Right ventricle myocardium superior (tissue), 1 donor: ENCODE data around the gene PLCH2. TPM values are rescaled to one million over a fixed set of nuclear protein-coding genes. Genes with fewer than 3 reads are reported as not detected.

Experiments
- ATAC-seq: fragments of 200-7000 bp; cut with Tn5 transposase; one replicate; pipeline ENCODE4 v1.9.1; 2020; ENCODE audit warnings: mild to moderate bottlenecking; ENCODE audit not compliant: poor library complexity
- DNase-seq: peaks from one replicate; pipeline ENCODE4 v3.0.0-alpha.2; 2020
- intact Hi-C: fragments of 100-400 bp; cut with DNase I; formaldehyde crosslinking; loops from one replicate; pipeline ENCODE4 v1.11.2; 2022
- total RNA-seq: library from RNA; stranded (reverse); fragmentation: NEBNext Ultra II Directional; extraction: Animal tissue kit (Norgen Biotek cat#: 25700); gene quantifications from one replicate; pipeline ENCODE4 v1.2.1, GENCODE V29; 2021
- donor health status: DM: no; HTN: yes; CAD: no; lungs with severe emphysema.

PLCH2 gene
- total RNA-seq, 1 donor from 2014 or later = 0.13 TPM

GRCh38 chr1:2488688-2489087 is 12.6 kb downstream of the PLCH2 start:
- intact Hi-C loops = no loop called here
- ATAC-seq (no peak), DNase-seq (no peak)

- intact Hi-C loops = no loop called here
- no peak for ATAC-seq
- DNase-seq = no peak
Observed at GRCh38 chr1:2489615-2490014, 13.5 kb downstream of the PLCH2 start.

GRCh38 chr1:2492091-2492490 is 16.0 kb downstream of the PLCH2 start:
- ATAC-seq = no peak
- intact Hi-C loops = no loop called here
- DNase-seq = no peak

GRCh38 chr1:2493218-2493617 is 17.1 kb downstream of the PLCH2 start:
- ATAC-seq = no peak
- no peak for DNase-seq
- intact Hi-C loops = no loop called here

- DNase-seq (no peak), ATAC-seq (no peak)
- intact Hi-C loops = no loop called here
Observed at GRCh38 chr1:2493691-2494322, 17.7 kb downstream of the PLCH2 start.

- DNase-seq = no peak
- no peak for ATAC-seq
- intact Hi-C loops = no loop called here
Observed at GRCh38 chr1:2494323-2494693, 18.2 kb downstream of the PLCH2 start.

GRCh38 chr1:2495026-2495425 is 18.9 kb downstream of the PLCH2 start:
- ATAC-seq (no peak), DNase-seq (no peak)
- intact Hi-C loops = no loop called here

- intact Hi-C loops = no loop called here
- ATAC-seq (no peak), DNase-seq (no peak)
Observed at GRCh38 chr1:2495546-2495945, 19.5 kb downstream of the PLCH2 start.

GRCh38 chr1:2496087-2496622 is 20.1 kb downstream of the PLCH2 start:
- DNase-seq (no peak), ATAC-seq (no peak)
- intact Hi-C loops = no loop called here

- intact Hi-C loops = no loop called here
- ATAC-seq (no peak), DNase-seq (no peak)
Observed at GRCh38 chr1:2496746-2497145, 20.7 kb downstream of the PLCH2 start.

- intact Hi-C loops = no loop called here
- no peak for DNase-seq
- ATAC-seq = no peak
Observed at GRCh38 chr1:2497891-2498290, 21.8 kb downstream of the PLCH2 start.

GRCh38 chr1:2498648-2499047 is 22.6 kb downstream of the PLCH2 start:
- DNase-seq (no peak), ATAC-seq (no peak)
- intact Hi-C loops = no loop called here

GRCh38 chr1:2499260-2499659 is 23.2 kb downstream of the PLCH2 start:
- intact Hi-C loops = no loop called here
- no peak for DNase-seq
- no peak for ATAC-seq

- intact Hi-C loops = no loop called here
- no peak for ATAC-seq
- DNase-seq = no peak
Observed at GRCh38 chr1:2499986-2500596, 24.0 kb downstream of the PLCH2 start.

GRCh38 chr1:2501041-2501819 is 25.1 kb downstream of the PLCH2 start:
- ATAC-seq (no peak), DNase-seq (no peak)
- intact Hi-C loops = no loop called here

- no peak for ATAC-seq
- intact Hi-C loops = no loop called here
- no peak for DNase-seq
Observed at GRCh38 chr1:2501820-2502119, 25.7 kb downstream of the PLCH2 start.

- intact Hi-C loops = no loop called here
- no peak for DNase-seq
- ATAC-seq = no peak
Observed at GRCh38 chr1:2502210-2502609, 26.1 kb downstream of the PLCH2 start.

- intact Hi-C loops = no loop called here
Observed at GRCh38 chr1:2502661-2503553, 26.8 kb downstream of the PLCH2 start.

GRCh38 chr1:2503554-2504224 is 27.6 kb downstream of the PLCH2 start:
- DNase-seq = no peak
- intact Hi-C loops = no loop called here
- ATAC-seq = no peak

More at GRCh38 chr1:2502661-2503553, 26.8 kb downstream of the PLCH2 start:
- no peak for DNase-seq
- no peak for ATAC-seq
